Adrenal gland (tissue), 5 donors: ENCODE results near the gene COL1A2.

ENCODE experiments used
- CTCF ChIP-seq, 6 experiments: fragments of 450-650 bp in 4 of 6; fragments of 200-600 bp in 2 of 6; sonication (generic) in 1 of 6; IDR thresholded peaks; 1 replicate in 5 of 6; 2 replicates in 1 of 6; pipeline versions ENCODE4 v1.5.1 to v1.8.0; 2016 to 2021; ENCODE audit warnings: antibody characterized with exemption in 6 of 6, mild to moderate bottlenecking in 2 of 6, moderate library complexity in 1 of 6
- POLR2A ChIP-seq, 2 donors: fragments of 450-650 bp; IDR thresholded peaks; one replicate each; pipeline ENCODE4 v1.6.1; 2017; ENCODE audit warnings: antibody characterized with exemption in 2 of 2, mild to moderate bottlenecking in 2 of 2, moderate library complexity in 1 of 2
- donor health status: DM: no; HTN: no; CAD: no.

- no peak for TF ChIP-seq POLR2A (IDR thresholded peaks at IDR 0.05)
- TF ChIP-seq CTCF (IDR thresholded peaks at IDR 0.05): no peak
Measured at GRCh38 chr7:94374721-94375566, 19.8 kb upstream of the COL1A2 start.
